Ovary (tissue), 9 donors: ENCODE data around the gene ZBTB24. TPM values are rescaled to one million over a fixed set of nuclear protein-coding genes. Genes with fewer than 3 reads are reported as not detected.

ENCODE experiments used
- DNase-seq, 5 donors: peaks; one replicate each; pipeline ENCODE4 v3.0.0-alpha.2; 2019 to 2020
- H3K27ac ChIP-seq, 2 donors: fragments of 200-600 bp; one replicate each; pipeline versions ENCODE4 v1.5.1 to v1.8.0; 2019 to 2022
- H3K27me3 ChIP-seq: fragments of 200-600 bp; one replicate; pipeline ENCODE4 v1.8.0; 2022
- H3K36me3 ChIP-seq: fragments of 200-600 bp; sonication (generic); one replicate; pipeline ENCODE4 v1.5.1; 2019
- H3K4me1 ChIP-seq: one replicate; pipeline ENCODE4 v1.8.1; 2013; ENCODE audit warnings: mild to moderate bottlenecking, moderate library complexity; ENCODE audit not compliant: insufficient read depth
- H3K4me3 ChIP-seq: fragments of 200-600 bp; sonication (generic); one replicate; pipeline ENCODE4 v1.5.1; 2017
- H3K9me3 ChIP-seq, 2 donors: fragments of 200-600 bp in 1 of 2; sonication (generic) in 1 of 2; one replicate each; pipeline versions ENCODE4 v1.5.1 to v1.8.1; 2013 to 2019; ENCODE audit warnings: mild to moderate bottlenecking in 1 of 2, moderate library complexity in 1 of 2
- CTCF ChIP-seq, 3 donors: fragments of 450-650 bp in 2 of 3; fragments of 200-600 bp in 1 of 3; IDR thresholded peaks; one replicate each; pipeline versions ENCODE4 v1.5.1 to v1.8.0; 2016 to 2022; ENCODE audit warnings: antibody characterized with exemption in 3 of 3, mild to moderate bottlenecking in 1 of 3
- EP300 ChIP-seq: sonication (generic); formaldehyde crosslinking; IDR thresholded peaks from one replicate; pipeline ENCODE4 v1.6.1; 2017; ENCODE audit warnings: antibody characterized with exemption
- POLR2A ChIP-seq: fragments of 450-650 bp; IDR thresholded peaks from one replicate; pipeline ENCODE4 v1.6.1; 2017; ENCODE audit warnings: antibody characterized with exemption, mild to moderate bottlenecking, moderate library complexity
- WGBS, 3 donors: extraction: QIAGEN DNeasy Blood & Tissue Kit in 1 of 3; methylation state at CpG; one replicate each; pipeline versions ENCODE4 v1.1.5 to v1.1.7; 2013 to 2017; 5-methylcytosine and 5-hydroxymethylcytosine counted together
- intact Hi-C, 4 donors: fragments of 100-400 bp; cut with DNase I; formaldehyde crosslinking; loops; one replicate each; pipeline versions ENCODE4 v1.11.0 to v1.15.1; 2022 to 2023
- polyA plus RNA-seq, 2 donors: library from polyadenylated mRNA; stranded (reverse); fragments of 200-250 nt in 1 of 2; fragments of 350-450 nt in 1 of 2; fragmentation: Illumina TruSeq in 1 of 2; extraction: RNeasy Lipid Tissue Mini Kit (QIAGEN cat#74804) in 1 of 2; gene quantifications; one replicate each; pipeline ENCODE4 v1.2.3, GENCODE V29; 2013 to 2014
- total RNA-seq, 7 donors: library from RNA; depleted of rRNA in 2 of 7; stranded (reverse); fragments of >200 nt in 2 of 7; fragmentation: NEBNext Ultra II Directional in 3 of 7; extraction: Animal tissue kit (Norgen Biotek cat#: 25700) in 3 of 7; gene quantifications; one replicate each; pipeline versions ENCODE4 v1.1.0 to v1.2.4, GENCODE V29; 2016 to 2023
- donor health status: DM: no; HTN: no; CAD: no; lungs with moderate emphysema.
- donor health status: DM: no; HTN: no; CAD: no.
- donor health status: Bipolar disorder and iron deficiency.
- donor health status: DM: yes; HTN: yes; CAD: no.
- donor health status: DM: no; HTN: no; CAD: no.
- donor health status: DM: yes; HTN: yes; CAD: no.

The ZBTB24 gene
- total and polyA plus RNA-seq, 9 donors: 3.5 to 10.2 (median 6.2) TPM

DNA sequence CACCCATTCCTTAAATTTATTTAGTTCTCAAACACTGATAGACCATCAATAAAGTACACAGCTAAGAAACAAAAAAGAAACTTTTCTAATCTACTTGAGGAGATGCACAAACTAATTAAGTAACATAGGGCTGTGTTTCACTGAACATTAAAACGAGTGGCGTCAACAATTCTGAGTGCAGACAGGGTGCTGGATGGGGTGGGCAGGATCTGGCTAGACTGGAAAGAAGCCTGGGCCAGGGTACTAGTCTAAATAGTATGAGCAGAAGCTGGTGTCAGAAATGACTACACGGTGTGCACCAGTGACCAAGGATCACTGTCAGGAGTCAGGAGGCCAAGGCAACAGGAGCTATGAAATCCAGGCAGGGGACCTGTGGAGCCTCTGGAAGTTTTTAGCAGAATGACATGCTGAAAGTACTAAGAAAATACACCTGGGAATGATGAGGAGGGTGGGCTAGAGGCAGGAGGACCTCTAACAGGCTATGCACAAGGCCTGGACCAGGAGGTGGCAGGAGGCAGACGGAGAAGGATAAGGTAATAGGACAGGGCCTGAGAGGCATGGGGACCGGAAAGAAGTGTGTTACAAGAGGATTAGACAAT is 13.3 kb downstream of the ZBTB24 start:
- no peaks in the 10 kb centered on the region for H3K36me3 ChIP-seq
- TF ChIP-seq POLR2A (no peak), EP300 (no peak), CTCF (IDR thresholded peaks at IDR 0.05) (no peak)

GRCh38 chr6:109467696-109468095 is 15.3 kb downstream of the ZBTB24 start:
- no peak for DNase-seq
- Histone ChIP-seq H3K4me3 (no peak overlapping the region), H3K4me1 (no peaks in the 10 kb centered on the region), H3K9me3 (no peaks in the 10 kb centered on the region), H3K27ac (no peak overlapping the region), H3K36me3 (no peaks in the 10 kb centered on the region), H3K27me3 (no peaks in the 10 kb centered on the region)
- intact Hi-C loops: no loop called here
- WGBS, 3 donors: 92 to 95% (median 94%) methylated on average over 6 of the region's 6 CpGs
- no peak for TF ChIP-seq EP300
- no peak for TF ChIP-seq POLR2A
- TF ChIP-seq CTCF (IDR thresholded peaks at IDR 0.05): no peak

More for the DNA sequence above, 13.3 kb downstream of the ZBTB24 start:
- Histone ChIP-seq H3K4me1 (no peaks in the 10 kb centered on the region), H3K27ac (no peak overlapping the region), H3K9me3 (no peaks in the 10 kb centered on the region), H3K27me3 (no peaks in the 10 kb centered on the region), H3K4me3 (no peak overlapping the region)
- 84 to 91% (median 85%) methylated on average over 5 of the region's 5 CpGs for WGBS, 3 donors
- DNase-seq: no peak
- intact Hi-C loops: no loop called here

DNA sequence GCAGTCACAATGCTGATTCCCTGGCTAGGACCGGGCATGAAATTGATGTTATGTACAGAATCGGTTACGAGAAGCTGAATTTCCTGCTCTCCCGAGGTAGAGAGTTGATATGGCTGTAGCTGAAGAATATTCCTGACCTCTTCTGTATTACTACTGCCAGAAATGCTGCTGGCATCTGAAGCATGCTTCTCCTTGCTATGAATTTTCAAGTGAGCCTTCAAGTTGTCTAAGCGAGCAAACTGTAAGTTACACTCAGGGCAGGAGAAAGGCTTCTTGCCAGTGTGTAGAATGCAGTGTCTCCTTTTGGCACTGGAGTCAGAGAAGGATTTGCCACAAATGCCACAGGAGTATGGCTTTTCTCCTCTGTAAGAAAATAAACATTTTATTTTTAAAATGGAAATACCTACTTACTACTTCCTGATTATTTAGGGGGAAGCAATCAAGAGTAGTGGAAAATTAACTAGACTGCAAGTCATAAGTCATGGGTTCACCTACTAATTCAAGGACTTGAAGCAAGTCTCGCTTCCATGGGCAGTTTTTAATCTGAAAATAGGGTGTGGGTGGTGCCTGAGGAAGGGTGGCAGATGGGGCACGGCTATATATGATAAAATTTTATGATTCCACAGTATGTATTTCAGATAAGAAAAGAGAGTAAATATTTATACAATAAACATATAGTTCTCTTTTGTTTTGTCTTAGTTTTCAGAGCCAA is 16.7 kb downstream of the ZBTB24 start:
- no peak overlapping the region for H3K4me3 ChIP-seq
- no peak for DNase-seq
- TF ChIP-seq POLR2A (no peak), CTCF (IDR thresholded peaks at IDR 0.05) (no peak), EP300 (no peak)
- no peaks in the 10 kb centered on the region for H3K36me3 ChIP-seq
- intact Hi-C loops: no loop called here
- no peak overlapping the region for H3K27ac ChIP-seq
- WGBS, 3 donors: 87 to 89% (median 88%) methylated on average over 7 of the region's 7 CpGs
- no peaks in the 10 kb centered on the region for H3K9me3 ChIP-seq
- H3K4me1 ChIP-seq: no peaks in the 10 kb centered on the region
- H3K27me3 ChIP-seq: no peaks in the 10 kb centered on the region

DNA sequence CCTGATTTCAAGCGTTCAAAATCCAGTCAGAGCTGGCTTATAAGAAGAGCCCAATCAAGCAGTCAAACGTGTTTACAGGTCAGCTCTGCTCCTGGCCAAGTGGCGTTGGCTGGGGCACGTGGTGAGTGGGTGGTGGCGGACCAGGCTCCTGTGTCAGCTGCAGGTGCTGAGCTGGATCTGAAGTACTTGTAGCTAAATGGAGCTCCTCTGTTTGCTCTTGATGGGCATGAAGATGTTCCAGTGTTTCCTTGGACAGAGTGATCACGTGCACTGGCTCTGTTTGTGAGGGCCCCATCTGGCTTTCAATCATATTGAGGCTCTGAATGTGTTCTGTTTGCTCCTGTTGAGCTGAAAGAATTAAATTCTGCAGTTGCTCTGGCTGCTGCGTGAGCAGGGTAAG is 17.2 kb downstream of the ZBTB24 start:
- TF ChIP-seq EP300: no peak
- TF ChIP-seq CTCF (IDR thresholded peaks at IDR 0.05): no peak
- TF ChIP-seq POLR2A: no peak
- Histone ChIP-seq H3K36me3 (no peaks in the 10 kb centered on the region), H3K27ac (no peak overlapping the region), H3K4me1 (no peaks in the 10 kb centered on the region), H3K9me3 (no peaks in the 10 kb centered on the region), H3K4me3 (no peak overlapping the region), H3K27me3 (no peaks in the 10 kb centered on the region)
- 84 to 90% (median 86%) methylated on average over 7 of the region's 7 CpGs for WGBS, 3 donors
- intact Hi-C loops: no loop called here
- no peak for DNase-seq
